A549 treated with AZD9567 at 1 μM for 4 hours (cell line): Measurements from ENCODE around the gene CACNB2. TPM values are rescaled to one million over a fixed set of nuclear protein-coding genes. Genes with fewer than 3 reads are reported as not detected.

Source experiments
- total RNA-seq: library from RNA; stranded (reverse); fragments of 200-300 nt; extraction: Qiagen RNA extraction; gene quantifications from 5 replicates; pipeline ENCODE4 v1.2.3, GENCODE V29; 2022; ENCODE audit not compliant: insufficient read depth

Gene CACNB2
- not detected in 5 replicates for total RNA-seq

GRCh38 chr10:18140149-18140956 is at the start of gene CACNB2:
Gene CACNB2 (plus strand): TSS chr10:18140424.

Other genes starting within 250 kb of the CACNB2 start
- gene SLC39A12, start 188.5 kb upstream of the CACNB2 start, total RNA-seq, result not detected in 5 replicates